Testis (tissue), 3 donors: ENCODE measurements around the gene DNAJB2. TPM values are rescaled to one million over a fixed set of nuclear protein-coding genes. Genes with fewer than 3 reads are reported as not detected.

ENCODE experiments used
- DNase-seq: peaks from one replicate; pipeline ENCODE4 v3.0.0-alpha.2; 2019
- H3K27ac ChIP-seq, 2 donors: fragments of 200-600 bp; sonication (generic); one replicate each; pipeline ENCODE4 v1.5.1; 2019
- H3K27me3 ChIP-seq: fragments of 200-600 bp; sonication (generic); one replicate; pipeline ENCODE4 v1.5.1; 2019
- H3K36me3 ChIP-seq: fragments of 200-600 bp; sonication (generic); one replicate; pipeline ENCODE4 v1.5.1; 2017; ENCODE audit warnings: low read depth; ENCODE audit errors: missing control alignments
- H3K4me1 ChIP-seq: fragments of 200-600 bp; sonication (generic); one replicate; pipeline ENCODE4 v1.5.1; 2019
- H3K4me3 ChIP-seq, 2 donors: fragments of 200-600 bp; sonication (generic); one replicate each; pipeline ENCODE4 v1.5.1; 2017 to 2019
- H3K9me3 ChIP-seq: fragments of 200-600 bp; sonication (generic); one replicate; pipeline ENCODE4 v1.5.1; 2017
- POLR2A ChIP-seq: fragments of 450-650 bp; IDR thresholded peaks from one replicate; pipeline ENCODE4 v1.6.1; 2017; ENCODE audit warnings: antibody characterized with exemption, mild to moderate bottlenecking, moderate library complexity
- WGBS, 2 donors: methylation state at CpG; one replicate each; pipeline ENCODE4 v1.1.5; 2018; 5-methylcytosine and 5-hydroxymethylcytosine counted together
- intact Hi-C: fragments of 100-400 bp; cut with DNase I; formaldehyde crosslinking; loops from one replicate; pipeline ENCODE4 v1.15.1; 2023; ENCODE audit warnings: low total_unique reads
- polyA plus RNA-seq: library from polyadenylated mRNA; stranded (reverse); fragments of 350-450 nt; fragmentation: Illumina TruSeq; extraction: RNeasy Lipid Tissue Mini Kit (QIAGEN cat#74804); gene quantifications from one replicate; pipeline ENCODE4 v1.2.3, GENCODE V29; 2014; ENCODE audit warnings: low read depth, low replicate concordance; ENCODE audit not compliant: insufficient read depth
- total RNA-seq, 2 donors: library from RNA; depleted of rRNA; stranded (reverse); fragments of >200 nt; gene quantifications; one replicate each; pipeline ENCODE4 v1.2.3, GENCODE V29; 2016
- TF ChIP-seq, protein P1 (sequence below), 3 experiments: fragments of 450-650 bp in 2 of 3; fragments of 200-600 bp in 1 of 3; sonication (generic) in 1 of 3; IDR thresholded peaks; one replicate each; pipeline ENCODE4 v1.5.1; 2016 to 2019; ENCODE audit warnings: antibody characterized with exemption in 3 of 3, mild to moderate bottlenecking in 2 of 3, moderate library complexity in 1 of 3

Gene DNAJB2
- total and polyA plus RNA-seq, 3 donors from 2014 or later = 139 to 152 (median 149) TPM

DNA sequence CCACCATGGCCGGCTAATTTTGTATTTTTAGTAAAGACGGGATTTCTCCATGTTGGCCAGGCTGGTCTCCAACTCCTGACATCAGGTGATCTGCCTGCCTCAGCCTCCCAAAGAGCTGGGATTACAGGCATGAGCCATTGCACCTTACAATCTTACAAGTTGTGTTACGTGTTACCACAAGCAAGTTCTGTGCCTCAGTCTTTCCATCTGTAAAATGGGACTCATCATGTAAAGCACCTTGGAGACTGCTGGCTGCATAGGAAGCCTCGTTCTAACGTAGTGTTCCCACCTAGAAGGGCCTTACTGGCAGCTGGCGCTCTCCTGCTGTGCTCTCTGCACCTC, 10.0 kb downstream of the DNAJB2 start:
- TF ChIP-seq, protein P1, sequence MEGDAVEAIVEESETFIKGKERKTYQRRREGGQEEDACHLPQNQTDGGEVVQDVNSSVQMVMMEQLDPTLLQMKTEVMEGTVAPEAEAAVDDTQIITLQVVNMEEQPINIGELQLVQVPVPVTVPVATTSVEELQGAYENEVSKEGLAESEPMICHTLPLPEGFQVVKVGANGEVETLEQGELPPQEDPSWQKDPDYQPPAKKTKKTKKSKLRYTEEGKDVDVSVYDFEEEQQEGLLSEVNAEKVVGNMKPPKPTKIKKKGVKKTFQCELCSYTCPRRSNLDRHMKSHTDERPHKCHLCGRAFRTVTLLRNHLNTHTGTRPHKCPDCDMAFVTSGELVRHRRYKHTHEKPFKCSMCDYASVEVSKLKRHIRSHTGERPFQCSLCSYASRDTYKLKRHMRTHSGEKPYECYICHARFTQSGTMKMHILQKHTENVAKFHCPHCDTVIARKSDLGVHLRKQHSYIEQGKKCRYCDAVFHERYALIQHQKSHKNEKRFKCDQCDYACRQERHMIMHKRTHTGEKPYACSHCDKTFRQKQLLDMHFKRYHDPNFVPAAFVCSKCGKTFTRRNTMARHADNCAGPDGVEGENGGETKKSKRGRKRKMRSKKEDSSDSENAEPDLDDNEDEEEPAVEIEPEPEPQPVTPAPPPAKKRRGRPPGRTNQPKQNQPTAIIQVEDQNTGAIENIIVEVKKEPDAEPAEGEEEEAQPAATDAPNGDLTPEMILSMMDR (IDR thresholded peaks at IDR 0.05) = no peak
- no peak for TF ChIP-seq POLR2A
- Histone ChIP-seq H3K4me1 (peaks cover 22% of the 10 kb centered on the region), H3K36me3 (no peaks in the 10 kb centered on the region), H3K4me3 (no peak overlapping the region), H3K27ac (peak overlapping the region; percentile 80 to 88), H3K27me3 (no peaks in the 10 kb centered on the region), H3K9me3 (no peaks in the 10 kb centered on the region)
- no peak for DNase-seq
- intact Hi-C loops = no loop called here
- 45 to 58% methylated on average over 5 to 6 of the region's 6 CpGs for WGBS, 2 donors

- Histone ChIP-seq H3K36me3 (no peaks in the 10 kb centered on the region), H3K9me3 (no peaks in the 10 kb centered on the region), H3K4me3 (no peak overlapping the region), H3K4me1 (peaks cover 22% of the 10 kb centered on the region), H3K27me3 (no peaks in the 10 kb centered on the region), H3K27ac (peak overlapping the region; percentile 80 to 88)
- DNase-seq = peak; percentile 87
- intact Hi-C loops = loop anchor here (5.0 kb wide), 1 partner anchor 127 kb away; the partner anchor contains the start of gene NHEJ1
- 40 to 55% methylated on average over 12 to 16 of the region's 16 CpGs for WGBS, 2 donors
- TF ChIP-seq, protein P1 (IDR thresholded peaks at IDR 0.05) = no peak
- TF ChIP-seq POLR2A = no peak
Measured at GRCh38 chr2:219289537-219290361, 10.6 kb downstream of the DNAJB2 start.

- peaks cover 18% of the 10 kb centered on the region for H3K4me1 ChIP-seq
- 89% methylated on average over 15 to 16 of the region's 16 CpGs for WGBS, 2 donors
- no peak for TF ChIP-seq POLR2A
- TF ChIP-seq, protein P1 (IDR thresholded peaks at IDR 0.05) = no peak
- H3K36me3 ChIP-seq = no peaks in the 10 kb centered on the region
- H3K27me3 ChIP-seq = no peaks in the 10 kb centered on the region
- no peaks in the 10 kb centered on the region for H3K9me3 ChIP-seq
- no peak for DNase-seq
- no peak overlapping the region for H3K4me3 ChIP-seq
- intact Hi-C loops = loop anchor here (5.0 kb wide), 1 partner anchor 128 kb away; the partner anchor contains the start of gene NHEJ1
- H3K27ac ChIP-seq = peak overlapping the region; percentile 80 to 88
Measured at GRCh38 chr2:219290381-219291171, 11.4 kb downstream of the DNAJB2 start.

GRCh38 chr2:219291394-219291793, 12.2 kb downstream of the DNAJB2 start:
- WGBS, 2 donors = 90 to 92% methylated on average over 7 of the region's 7 CpGs
- peaks cover 15% of the 10 kb centered on the region for H3K4me1 ChIP-seq
- DNase-seq = no peak
- no peaks in the 10 kb centered on the region for H3K36me3 ChIP-seq
- intact Hi-C loops = loop anchor here (5.0 kb wide), 1 partner anchor 129 kb away; the partner anchor contains the start of gene NHEJ1
- H3K27ac ChIP-seq = no peak overlapping the region
- H3K9me3 ChIP-seq = no peaks in the 10 kb centered on the region
- H3K27me3 ChIP-seq = no peaks in the 10 kb centered on the region
- TF ChIP-seq, protein P1 (IDR thresholded peaks at IDR 0.05) = no peak
- TF ChIP-seq POLR2A = no peak
- H3K4me3 ChIP-seq = no peak overlapping the region
